PC-9 (cell line): Measurements from ENCODE around the gene PSMC5.

ENCODE experiments used
- CTCF ChIP-seq: fragments of 200-600 bp; sonication (generic); conservative IDR thresholded peaks from 2 replicates; pipeline ENCODE4 v1.6.1; 2017; ENCODE audit warnings: mixed run types, antibody characterized with exemption, mild to moderate bottlenecking, moderate library complexity
- EZH2 ChIP-seq: fragments of 200-600 bp; sonication (generic); IDR thresholded peaks from 2 replicates; pipeline ENCODE4 v1.8.0; 2017; ENCODE audit warnings: antibody characterized with exemption, low read depth

- TF ChIP-seq CTCF = no peak
- no peak for TF ChIP-seq EZH2
Measured at GRCh38 chr17:63816123-63816522, 11.1 kb upstream of the PSMC5 start.
